ENCODE measurements around the gene CSF3R. TPM values are rescaled to one million over a fixed set of nuclear protein-coding genes. Genes with fewer than 3 reads are reported as not detected.

CSF3R gene
- total and polyA plus RNA-seq, 2 experiments from 2014 or later: not detected

GRCh38 chr1:36481771-36482723 lies 666 bp downstream of the CSF3R start (continued):
- TF ChIP-seq ZNF462 (CRISPR knock-in tag; IDR thresholded peaks at IDR 0.05): no peak

- ATAC-seq: no peak
- Histone ChIP-seq H3K79me2 (replicated peaks; ENCODE audit: insufficient read depth) (no peaks in the 10 kb centered on the region), H3K4me2 (no peak overlapping the region), H3K36me3 (ENCODE audit: insufficient read depth) (no peaks in the 10 kb centered on the region), H3K9me2 (ENCODE audit: insufficient read depth) (no peaks in the 10 kb centered on the region), H3K27me3 (ENCODE audit: insufficient read depth) (no peaks in the 10 kb centered on the region), H4K20me1 (replicated peaks; ENCODE audit: insufficient read depth) (no peaks in the 10 kb centered on the region), H3F3A (replicated peaks; ENCODE audit: low read depth) (no peaks in the 10 kb centered on the region), H3K27ac (ENCODE audit: low read depth) (no peak overlapping the region), H2AFZ (no peak overlapping the region), H3K4me1 (ENCODE audit: insufficient read depth) (no peaks in the 10 kb centered on the region), H3K4me3 (no peak overlapping the region)
- H3K36me3 Mint-ChIP-seq (ENCODE audit: low read depth): no peaks in the 10 kb centered on the region
- DNase-seq (ENCODE audit: low spot score): no peak
- no peak for TF ChIP-seq STAT1 (IDR thresholded peaks at IDR 0.05; ENCODE audit: unreplicated experiment)
- TF ChIP-seq EZH2 (IDR thresholded peaks at IDR 0.05; ENCODE audit: low read depth, unreplicated experiment): no peak
- TF ChIP-seq EZH2phosphoT487 (IDR thresholded peaks at IDR 0.05; ENCODE audit: unreplicated experiment): no peak
- no peak for TF ChIP-seq ZNF114 (CRISPR knock-in tag; IDR thresholded peaks at IDR 0.05)
- no peak for TF ChIP-seq ZNF331 (CRISPR knock-in tag; IDR thresholded peaks at IDR 0.05; ENCODE audit: low read depth)
- TF ChIP-seq ZNF462 (CRISPR knock-in tag; IDR thresholded peaks at IDR 0.05): no peak
- no peak for TF ChIP-seq CREB1 (CRISPR knock-in tag; IDR thresholded peaks at IDR 0.05; ENCODE audit: low read depth)
- no peak for TF ChIP-seq POLR2AphosphoS5 (IDR thresholded peaks at IDR 0.05; ENCODE audit: low read depth)
- no peak overlapping the region for H3K27ac Mint-ChIP-seq
- peaks cover 8% of the 10 kb centered on the region for H3K4me1 Mint-ChIP-seq
- H3K27me3 Mint-ChIP-seq (ENCODE audit: insufficient read depth, low read depth, poor library complexity): peaks cover 2% of the 10 kb centered on the region
- H3K9me3 Mint-ChIP-seq: peaks cover 3% of the 10 kb centered on the region; the same call in 1 of the 3 replicates
- H3K4me3 Mint-ChIP-seq: no peak overlapping the region
These were observed 1.6 kb downstream of the CSF3R start for GRCh38 chr1:36481091-36481490.
